ENCODE data around the gene ST3GAL5. TPM values are rescaled to one million over a fixed set of nuclear protein-coding genes. Genes with fewer than 3 reads are reported as not detected.

ST3GAL5 gene
- total and polyA plus RNA-seq, 9 donors = 25.9 to 37.5 (median 32.8) TPM

DNA sequence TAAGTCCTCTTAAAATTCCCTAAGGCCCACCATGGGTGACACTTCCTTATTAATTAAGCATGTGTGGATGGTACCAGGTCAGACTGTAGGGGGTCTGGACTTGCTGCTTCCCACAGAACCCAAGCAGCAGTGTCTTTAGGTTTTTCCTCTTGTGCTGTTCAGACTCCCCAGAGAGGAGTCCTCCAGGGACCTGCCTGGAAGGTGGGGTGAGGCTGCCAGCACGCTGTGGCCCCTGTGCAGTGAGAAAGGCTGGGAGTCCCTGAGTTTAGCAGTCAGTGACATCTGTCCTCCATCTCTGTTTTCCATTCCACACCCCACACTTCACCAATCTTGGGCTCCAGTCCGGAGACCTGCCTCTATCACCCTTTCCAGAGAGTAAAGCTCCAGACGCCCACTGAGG, 18.0 kb upstream of the ST3GAL5 start:
- no peaks in the 10 kb centered on the region for H3K36me3 ChIP-seq (ENCODE audit: control insufficient read depth, insufficient read depth, low read length)
- H3K27me3 ChIP-seq (ENCODE audit: control insufficient read depth, insufficient read depth, low read length) = peaks cover 3% of the 10 kb centered on the region
- peaks cover 9% of the 10 kb centered on the region for H3K4me1 ChIP-seq (ENCODE audit: control insufficient read depth, insufficient read depth, low read length)
- H3K27ac ChIP-seq (ENCODE audit: low read length) = no peak overlapping the region
- no peaks in the 10 kb centered on the region for H3K9me3 ChIP-seq (replicated peaks; ENCODE audit: control insufficient read depth, low read depth, low read length)
- no peak for DNase-seq
- no peak overlapping the region for H3K4me3 ChIP-seq (ENCODE audit: low read length)
- no CpG with 5 or more reads among the region's 3 CpGs for WGBS (ENCODE audit: insufficient coverage)

DNA sequence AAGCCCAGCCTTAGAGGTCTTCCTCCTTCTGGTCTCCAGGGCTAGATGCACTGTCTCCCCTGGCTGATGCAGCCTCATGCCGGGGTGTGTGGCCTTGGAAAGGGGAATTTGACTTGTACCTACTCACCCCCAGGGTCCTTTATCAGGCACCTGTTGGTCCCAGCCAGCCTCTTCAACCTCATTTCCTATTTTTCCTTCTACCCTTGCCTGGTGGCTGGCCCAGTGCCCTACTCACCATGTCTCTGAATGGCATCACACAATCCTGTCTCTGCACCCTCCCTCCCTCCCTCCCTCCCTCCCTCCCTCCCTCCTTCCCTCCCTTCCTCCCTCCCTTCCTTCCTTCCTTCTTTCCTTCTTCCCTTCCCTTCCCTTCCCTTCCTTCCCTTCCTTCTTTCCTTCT, 17.1 kb upstream of the ST3GAL5 start:
- WGBS (ENCODE audit: insufficient coverage) = no CpG with 5 or more reads among the region's 1 CpG

DNA sequence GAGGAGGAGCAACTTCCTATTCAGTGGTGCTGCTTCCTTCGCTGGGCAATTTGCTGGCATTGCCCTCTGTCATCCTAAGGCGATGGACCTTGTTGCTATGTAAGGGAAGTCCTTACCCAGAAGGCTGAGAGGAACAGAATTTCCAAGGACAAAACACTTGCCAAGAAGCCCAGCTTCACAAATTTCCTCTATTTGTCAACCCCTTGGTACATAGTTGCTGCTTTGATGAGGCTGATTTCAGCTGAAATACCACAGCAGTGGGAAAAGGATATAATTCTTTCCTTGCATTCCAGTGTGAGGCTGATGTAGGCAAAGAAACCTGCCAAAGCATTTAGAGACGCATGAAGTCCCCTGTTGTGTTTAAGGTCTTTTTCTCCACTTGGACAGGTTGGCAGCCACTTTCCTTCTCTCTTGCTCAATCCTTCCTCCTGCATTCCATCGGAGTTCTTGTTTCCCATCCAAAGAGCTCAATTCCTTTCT, 16.4 kb upstream of the ST3GAL5 start:
- WGBS (ENCODE audit: insufficient coverage) = 33% methylated on average over 3 of the region's 4 CpGs
- peak; percentile 81 for DNase-seq
- H3K27ac ChIP-seq (ENCODE audit: low read length) = peak overlapping the region; percentile 39

More for the DNA sequence above, 17.1 kb upstream of the ST3GAL5 start:
- no peak for DNase-seq
- no peak overlapping the region for H3K4me3 ChIP-seq (ENCODE audit: low read length)
- H3K4me1 ChIP-seq (ENCODE audit: control insufficient read depth, insufficient read depth, low read length) = peaks cover 9% of the 10 kb centered on the region
- peaks cover 3% of the 10 kb centered on the region for H3K27me3 ChIP-seq (ENCODE audit: control insufficient read depth, insufficient read depth, low read length)
- H3K9me3 ChIP-seq (replicated peaks; ENCODE audit: control insufficient read depth, low read depth, low read length) = no peaks in the 10 kb centered on the region
- peak overlapping the region; percentile 39 for H3K27ac ChIP-seq (ENCODE audit: low read length)
- no peaks in the 10 kb centered on the region for H3K36me3 ChIP-seq (ENCODE audit: control insufficient read depth, insufficient read depth, low read length)

DNA sequence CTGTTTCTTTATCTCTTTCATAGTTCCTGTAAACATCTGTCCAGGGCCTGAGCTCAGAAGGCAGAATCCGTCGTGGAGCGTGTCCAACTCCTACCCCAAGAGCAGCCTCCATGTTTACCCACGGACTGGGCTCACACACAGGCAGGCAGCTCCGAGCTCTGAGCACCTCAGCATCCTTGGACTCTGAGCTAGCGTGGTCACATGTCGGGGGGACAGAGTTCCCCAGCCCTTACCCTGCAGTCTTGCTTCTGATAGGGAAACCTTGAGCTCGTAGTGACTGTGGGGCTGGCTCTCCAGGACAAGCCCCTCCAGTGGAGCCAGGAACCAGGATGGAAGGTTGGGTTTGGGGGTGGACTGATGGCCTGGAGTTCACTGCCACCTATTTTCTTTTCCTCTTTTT, 15.1 kb upstream of the ST3GAL5 start:
- H3K27me3 ChIP-seq (ENCODE audit: control insufficient read depth, insufficient read depth, low read length) = peaks cover 3% of the 10 kb centered on the region
- no peak overlapping the region for H3K4me3 ChIP-seq (ENCODE audit: low read length)
- no peaks in the 10 kb centered on the region for H3K9me3 ChIP-seq (replicated peaks; ENCODE audit: control insufficient read depth, low read depth, low read length)
- H3K36me3 ChIP-seq (ENCODE audit: control insufficient read depth, insufficient read depth, low read length) = no peaks in the 10 kb centered on the region
- DNase-seq = no peak
- whole genome bisulfite sequencing (ENCODE audit: insufficient coverage) = 100% methylated on average over 6 of the region's 8 CpGs
- no peak overlapping the region for H3K27ac ChIP-seq (ENCODE audit: low read length)
- peaks cover 9% of the 10 kb centered on the region for H3K4me1 ChIP-seq (ENCODE audit: control insufficient read depth, insufficient read depth, low read length)

More for the DNA sequence above, 16.4 kb upstream of the ST3GAL5 start:
- Histone ChIP-seq H3K27me3 (ENCODE audit: control insufficient read depth, insufficient read depth, low read length) (peaks cover 3% of the 10 kb centered on the region), H3K36me3 (ENCODE audit: control insufficient read depth, insufficient read depth, low read length) (no peaks in the 10 kb centered on the region), H3K4me1 (ENCODE audit: control insufficient read depth, insufficient read depth, low read length) (peaks cover 9% of the 10 kb centered on the region), H3K4me3 (ENCODE audit: low read length) (no peak overlapping the region), H3K9me3 (replicated peaks; ENCODE audit: control insufficient read depth, low read depth, low read length) (no peaks in the 10 kb centered on the region)

DNA sequence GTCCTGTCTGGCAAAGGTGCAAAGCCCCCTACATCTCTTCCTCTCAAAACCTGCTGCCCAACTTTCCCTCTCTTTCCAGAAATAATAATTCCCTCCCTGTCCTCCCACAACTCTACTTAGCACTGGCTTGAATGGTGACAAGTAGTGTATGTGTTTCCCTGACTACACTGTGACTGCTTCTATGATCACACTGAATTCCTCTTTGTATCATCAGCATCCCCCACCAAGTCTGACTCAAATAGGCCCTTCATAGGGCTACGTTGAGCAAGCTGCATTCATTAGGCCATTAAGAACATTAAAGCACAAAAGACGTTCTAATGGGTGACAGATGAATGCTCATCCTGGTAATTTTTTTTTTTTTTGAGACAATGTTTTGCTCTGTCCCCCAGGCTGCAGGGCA, 13.7 kb upstream of the ST3GAL5 start:
- Histone ChIP-seq H3K27ac (ENCODE audit: low read length) (no peak overlapping the region), H3K27me3 (ENCODE audit: control insufficient read depth, insufficient read depth, low read length) (peaks cover 3% of the 10 kb centered on the region), H3K36me3 (ENCODE audit: control insufficient read depth, insufficient read depth, low read length) (no peaks in the 10 kb centered on the region), H3K4me1 (ENCODE audit: control insufficient read depth, insufficient read depth, low read length) (peaks cover 9% of the 10 kb centered on the region), H3K9me3 (replicated peaks; ENCODE audit: control insufficient read depth, low read depth, low read length) (no peaks in the 10 kb centered on the region), H3K4me3 (ENCODE audit: low read length) (no peak overlapping the region)
- DNase-seq = no peak
- no CpG with 5 or more reads among the region's 2 CpGs for WGBS (ENCODE audit: insufficient coverage)

DNA sequence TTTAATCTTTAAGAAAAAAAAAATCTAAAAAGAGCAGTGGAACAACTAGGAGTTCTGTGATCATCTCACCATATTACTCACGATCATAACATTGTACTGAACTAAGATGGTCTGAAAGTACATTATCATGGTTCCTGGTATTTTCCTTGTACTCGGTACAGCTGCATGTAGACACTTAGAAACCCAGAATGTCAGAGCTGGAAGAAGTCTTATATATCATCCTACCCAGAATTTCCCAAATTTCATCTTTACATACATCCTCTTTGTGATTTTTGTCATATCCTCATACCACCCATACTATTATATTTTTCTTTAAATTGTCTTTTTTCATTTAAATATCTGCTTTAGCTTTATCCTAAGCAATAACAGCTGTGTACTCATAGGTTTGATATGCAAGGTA, 12.4 kb upstream of the ST3GAL5 start:
- no peak overlapping the region for H3K27ac ChIP-seq (ENCODE audit: low read length)
- no peak for DNase-seq
- no peak overlapping the region for H3K4me3 ChIP-seq (ENCODE audit: low read length)
- no CpG with 5 or more reads among the region's 2 CpGs for WGBS (ENCODE audit: insufficient coverage)
- peaks cover 9% of the 10 kb centered on the region for H3K4me1 ChIP-seq (ENCODE audit: control insufficient read depth, insufficient read depth, low read length)
- no peaks in the 10 kb centered on the region for H3K9me3 ChIP-seq (replicated peaks; ENCODE audit: control insufficient read depth, low read depth, low read length)
- no peaks in the 10 kb centered on the region for H3K36me3 ChIP-seq (ENCODE audit: control insufficient read depth, insufficient read depth, low read length)
- no peaks in the 10 kb centered on the region for H3K27me3 ChIP-seq (ENCODE audit: control insufficient read depth, insufficient read depth, low read length)

DNA sequence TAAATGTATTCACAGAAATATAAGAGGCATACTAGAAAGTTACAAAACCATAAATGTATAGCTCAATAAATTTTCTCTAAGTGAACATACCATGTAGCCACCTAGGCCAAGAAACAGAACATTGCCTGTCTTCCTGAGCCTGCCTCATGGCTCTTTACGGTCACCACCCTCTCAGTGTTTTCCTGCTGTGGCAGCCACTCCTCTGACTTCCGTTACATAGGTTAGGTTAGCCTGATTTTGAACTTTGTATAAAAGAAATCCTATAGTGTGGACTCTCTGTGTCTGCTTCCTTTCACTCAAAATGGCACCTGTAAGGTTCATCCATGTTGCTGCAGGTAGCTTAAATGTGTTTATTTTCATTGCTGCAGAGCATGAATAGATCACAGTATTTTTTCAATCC, 11.6 kb upstream of the ST3GAL5 start:
- H3K4me1 ChIP-seq (ENCODE audit: control insufficient read depth, insufficient read depth, low read length) = peaks cover 4% of the 10 kb centered on the region
- WGBS (ENCODE audit: insufficient coverage) = no CpG with 5 or more reads among the region's 2 CpGs
- no peak overlapping the region for H3K4me3 ChIP-seq (ENCODE audit: low read length)
- no peaks in the 10 kb centered on the region for H3K27me3 ChIP-seq (ENCODE audit: control insufficient read depth, insufficient read depth, low read length)
- no peaks in the 10 kb centered on the region for H3K9me3 ChIP-seq (replicated peaks; ENCODE audit: control insufficient read depth, low read depth, low read length)
- H3K27ac ChIP-seq (ENCODE audit: low read length) = no peak overlapping the region
- no peak for DNase-seq
- no peaks in the 10 kb centered on the region for H3K36me3 ChIP-seq (ENCODE audit: control insufficient read depth, insufficient read depth, low read length)

DNA sequence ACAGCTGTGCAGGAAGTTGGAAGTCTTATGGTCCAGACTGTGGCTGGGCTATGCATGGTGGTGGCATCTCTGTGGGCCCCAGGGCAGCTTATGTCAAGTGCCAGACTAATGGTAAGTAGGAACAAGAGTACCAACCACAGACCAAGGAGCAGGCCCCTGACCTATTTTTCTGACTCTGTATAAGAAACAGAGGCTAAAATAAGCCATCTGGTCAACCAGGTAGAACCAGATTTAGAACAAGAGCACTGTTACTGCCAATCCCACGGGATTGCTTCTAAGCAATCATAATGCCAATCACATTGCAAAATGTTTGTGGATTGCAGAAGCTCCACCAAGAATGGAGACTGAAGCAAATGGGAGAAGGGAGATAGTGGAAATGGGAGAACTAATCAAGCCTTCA, 11.1 kb upstream of the ST3GAL5 start:
- Histone ChIP-seq H3K4me1 (ENCODE audit: control insufficient read depth, insufficient read depth, low read length) (no peaks in the 10 kb centered on the region), H3K27me3 (ENCODE audit: control insufficient read depth, insufficient read depth, low read length) (no peaks in the 10 kb centered on the region), H3K36me3 (ENCODE audit: control insufficient read depth, insufficient read depth, low read length) (no peaks in the 10 kb centered on the region), H3K27ac (ENCODE audit: low read length) (no peak overlapping the region), H3K4me3 (ENCODE audit: low read length) (no peak overlapping the region), H3K9me3 (replicated peaks; ENCODE audit: control insufficient read depth, low read depth, low read length) (no peaks in the 10 kb centered on the region)
- WGBS (ENCODE audit: insufficient coverage) = no CpG with 5 or more reads among the region's 1 CpG
- DNase-seq = no peak

DNA sequence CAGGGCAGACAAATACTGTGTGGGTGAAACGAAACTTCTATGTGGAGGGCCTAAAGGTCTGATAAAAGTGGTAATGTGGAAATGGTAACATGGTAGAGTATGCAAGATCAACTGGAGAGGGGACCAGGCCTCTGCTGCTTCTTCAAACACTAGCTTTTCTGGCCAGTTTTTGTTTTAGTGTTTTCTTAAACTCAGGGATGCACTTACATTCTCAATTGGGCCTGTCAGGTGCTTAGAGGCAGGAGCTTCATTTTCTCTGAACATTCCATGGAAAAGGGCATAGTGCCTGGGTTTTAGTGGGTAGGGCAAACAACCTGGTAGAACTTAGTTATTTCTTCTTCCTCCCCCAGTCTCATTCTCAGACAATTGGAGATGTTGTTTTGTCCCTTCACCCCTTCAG, 10.5 kb upstream of the ST3GAL5 start:
- Histone ChIP-seq H3K27ac (ENCODE audit: low read length) (no peak overlapping the region), H3K36me3 (ENCODE audit: control insufficient read depth, insufficient read depth, low read length) (no peaks in the 10 kb centered on the region)
- WGBS (ENCODE audit: insufficient coverage) = 100% methylated on average over 1 of the region's 1 CpG

DNA sequence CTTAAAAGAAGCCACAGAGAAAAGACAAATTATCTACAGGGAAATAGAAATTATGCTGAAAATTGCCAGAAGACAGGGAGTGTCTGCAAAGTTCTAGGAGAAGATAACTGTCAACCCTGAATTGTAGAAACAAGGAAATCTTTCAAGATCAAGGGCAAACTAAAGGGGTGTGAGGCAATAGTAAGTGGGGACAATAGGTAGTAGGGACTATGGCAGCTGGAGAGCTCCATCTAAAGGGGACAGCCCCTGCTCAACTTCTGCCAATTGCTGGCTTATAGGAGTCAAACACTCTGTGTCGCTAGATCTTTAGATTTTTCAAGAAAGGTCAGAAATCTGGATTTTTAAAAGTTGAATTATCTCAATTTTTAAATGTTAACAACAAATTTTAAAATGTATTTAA, 10.1 kb upstream of the ST3GAL5 start:
- DNase-seq = no peak
- WGBS (ENCODE audit: insufficient coverage) = no CpG with 5 or more reads among the region's 1 CpG

More for the DNA sequence above, 10.5 kb upstream of the ST3GAL5 start:
- Histone ChIP-seq H3K4me1 (ENCODE audit: control insufficient read depth, insufficient read depth, low read length) (peaks cover under 1% of the 10 kb centered on the region), H3K27me3 (ENCODE audit: control insufficient read depth, insufficient read depth, low read length) (no peaks in the 10 kb centered on the region), H3K9me3 (replicated peaks; ENCODE audit: control insufficient read depth, low read depth, low read length) (no peaks in the 10 kb centered on the region), H3K4me3 (ENCODE audit: low read length) (no peak overlapping the region)
- no peak for DNase-seq

More for the DNA sequence above, 10.1 kb upstream of the ST3GAL5 start:
- Histone ChIP-seq H3K4me3 (ENCODE audit: low read length) (no peak overlapping the region), H3K27me3 (ENCODE audit: control insufficient read depth, insufficient read depth, low read length) (no peaks in the 10 kb centered on the region), H3K4me1 (ENCODE audit: control insufficient read depth, insufficient read depth, low read length) (peaks cover 4% of the 10 kb centered on the region), H3K36me3 (ENCODE audit: control insufficient read depth, insufficient read depth, low read length) (no peaks in the 10 kb centered on the region), H3K9me3 (replicated peaks; ENCODE audit: control insufficient read depth, low read depth, low read length) (no peaks in the 10 kb centered on the region), H3K27ac (ENCODE audit: low read length) (no peak overlapping the region)

All from muscle of leg (tissue), 11 donors.